HCT116 (cell line): Measurements from ENCODE around the gene PPP1R14B. TPM values are rescaled to one million over a fixed set of nuclear protein-coding genes. Genes with fewer than 3 reads are reported as not detected.

Experiments used
- ATAC-seq: fragments of 200-7000 bp; cut with Tn5 transposase; 2 replicates; pipeline ENCODE4 v1.9.1; 2020; ENCODE audit warnings: mild to moderate bottlenecking, moderate library complexity
- BruUV-seq: library from RNA; stranded (reverse); fragments of 400-500 nt; replicated peaks from 2 replicates; lab custom pipeline; 2021; lab: Mats Ljungman, UMichigan
- CTCF ChIA-PET: fragments of 300-600 bp; sonication (Branson Sonifier 250); formaldehyde crosslinking; loops from one replicate; lab custom pipeline; 2021; ENCODE audit warnings: antibody characterized with exemption; lab: Charles Lee
- POLR2A ChIA-PET: fragments of 300-600, 350-600 bp; sonication (Branson Sonifier 250); formaldehyde crosslinking; loops from one replicate; lab custom pipeline; 2021; ENCODE audit warnings: antibody characterized with exemption; lab: Charles Lee
- RAD21 ChIA-PET, 2 experiments: fragments of 300-600 bp; sonication (Branson Sonifier 250); formaldehyde crosslinking; loops; one replicate each; lab custom pipeline; 2023; ENCODE audit warnings: low total read pairs in 2 of 2; ENCODE audit not compliant: uncharacterized antibody in 2 of 2, unreplicated experiment in 2 of 2, low non-redundant PET in 1 of 2; lab: Charles Lee
- DNase-seq: peaks from one replicate; pipeline ENCODE4 v3.0.0-alpha.2; 2010; ENCODE audit warnings: low read depth, low spot score
- H2AFZ ChIP-seq: fragments of 200-600 bp; shearing (Covaris generic), sonication (generic); 2 replicates; pipeline ENCODE4 v1.6.1; 2017; ENCODE audit warnings: low read depth, mixed run types, mixed read lengths, antibody characterized with exemption, low read length; ENCODE audit not compliant: poor library complexity, severe bottlenecking
- H3K27ac ChIP-seq: 2 replicates; pipeline ENCODE4 v1.5.1; 2012; ENCODE audit warnings: low read depth, low read length
- H3K27me3 ChIP-seq: fragments of 200-600 bp; sonication (generic); 2 replicates; pipeline ENCODE4 v1.6.1; 2016; ENCODE audit warnings: mixed run types, low read length, mixed read lengths; ENCODE audit not compliant: insufficient read depth
- H3K36me3 ChIP-seq, 2 experiments: fragments of 200-500 bp in 1 of 2; fragments of 200-600 bp in 1 of 2; sonication (Bioruptor generic) in 1 of 2; sonication (generic) in 1 of 2; 2 replicates each; pipeline versions ENCODE4 v1.5.1 to v1.6.1; 2014 to 2016; ENCODE audit warnings: low read length in 2 of 2, inconsistent platforms in 1 of 2, mixed read lengths in 1 of 2, mixed run types in 1 of 2; ENCODE audit not compliant: insufficient read depth in 2 of 2, control insufficient read depth in 1 of 2
- H3K4me1 ChIP-seq, 2 experiments: fragments of 200-600 bp in 1 of 2; sonication (generic) in 1 of 2; 2 replicates each; pipeline versions ENCODE4 v1.5.1 to v1.6.1; 2012 to 2017; ENCODE audit warnings: low read length in 2 of 2, inconsistent platforms in 1 of 2, mild to moderate bottlenecking in 1 of 2, mixed read lengths in 1 of 2, mixed run types in 1 of 2, moderate library complexity in 1 of 2; ENCODE audit not compliant: insufficient read depth in 2 of 2, control insufficient read depth in 1 of 2
- H3K4me2 ChIP-seq: fragments of 200-600 bp; sonication (generic); 2 replicates; pipeline ENCODE4 v1.6.1; 2017; ENCODE audit warnings: mixed run types, low read length, mixed read lengths
- H3K4me3 ChIP-seq, 2 experiments: fragments of 200-600 bp in 1 of 2; sonication (generic) in 1 of 2; replicated peaks in 1 of 2; 2 replicates each; pipeline ENCODE4 v1.5.1; 2011 to 2016; ENCODE audit warnings: low read length in 2 of 2, control low read depth in 1 of 2, low read depth in 1 of 2, mild to moderate bottlenecking in 1 of 2, mixed read lengths in 1 of 2, mixed run types in 1 of 2
- H3K79me2 ChIP-seq: fragments of 200-600 bp; sonication (generic); 2 replicates; pipeline ENCODE4 v1.6.1; 2017; ENCODE audit warnings: mild to moderate bottlenecking, mixed run types, low read length, moderate library complexity, mixed read lengths; ENCODE audit not compliant: insufficient read depth
- H3K9ac ChIP-seq: fragments of 200-600 bp; sonication (generic); 2 replicates; pipeline ENCODE4 v1.6.1; 2016; ENCODE audit warnings: low read length, mixed read lengths
- H3K9me2 ChIP-seq: fragments of 200-600 bp; sonication (generic), shearing (Covaris generic); 2 replicates; pipeline ENCODE4 v1.6.1; 2017; ENCODE audit warnings: mixed run types, mild to moderate bottlenecking, moderate library complexity; ENCODE audit not compliant: insufficient read depth
- H3K9me3 ChIP-seq, 2 experiments: fragments of 200-500 bp in 1 of 2; fragments of 200-600 bp in 1 of 2; sonication (Bioruptor generic) in 1 of 2; sonication (generic) in 1 of 2; 2 replicates each; pipeline ENCODE4 v1.6.1; 2014 to 2017; ENCODE audit warnings: low read length in 2 of 2, mixed read lengths in 2 of 2, inconsistent platforms in 1 of 2, low read depth in 1 of 2, mild to moderate bottlenecking in 1 of 2, mixed run types in 1 of 2, moderate library complexity in 1 of 2; ENCODE audit not compliant: control insufficient read depth in 1 of 2, insufficient read depth in 1 of 2
- H4K20me1 ChIP-seq: fragments of 200-600 bp; sonication (generic), shearing (Covaris generic); 2 replicates; pipeline ENCODE4 v1.6.1; 2017; ENCODE audit warnings: mixed run types, mild to moderate bottlenecking, moderate library complexity; ENCODE audit not compliant: insufficient read depth
- CEBPB ChIP-seq: IDR thresholded peaks from 2 replicates; pipeline ENCODE4 v1.6.1; 2012; ENCODE audit warnings: low read depth
- EGR1 ChIP-seq: IDR thresholded peaks from 2 replicates; pipeline ENCODE4 v1.6.1; 2012; ENCODE audit warnings: low read depth
- ELF1 ChIP-seq: IDR thresholded peaks from 2 replicates; pipeline ENCODE4 v1.6.1; 2012; ENCODE audit warnings: low read depth, borderline replicate concordance
- FOSL1 ChIP-seq: IDR thresholded peaks from 2 replicates; pipeline ENCODE4 v1.6.1; 2012; ENCODE audit warnings: low read depth
- JUND ChIP-seq: IDR thresholded peaks from 2 replicates; pipeline ENCODE4 v1.6.1; 2012
- POLR2A ChIP-seq: IDR thresholded peaks from 2 replicates; pipeline ENCODE4 v1.7.0; 2011; ENCODE audit warnings: borderline replicate concordance; ENCODE audit not compliant: insufficient read depth, insufficient read length; ENCODE audit errors: extremely low read depth
- POLR2AphosphoS5 ChIP-seq: IDR thresholded peaks from 2 replicates; pipeline ENCODE4 v1.6.1; 2011; ENCODE audit warnings: mild to moderate bottlenecking, low read depth, low read length, moderate library complexity
- RAD21 ChIP-seq: IDR thresholded peaks from 2 replicates; pipeline ENCODE4 v1.6.1; 2012; ENCODE audit warnings: low read depth, mild to moderate bottlenecking
- SIN3A ChIP-seq: IDR thresholded peaks from 2 replicates; pipeline ENCODE4 v1.6.1; 2012; ENCODE audit warnings: low read depth
- SP1 ChIP-seq: IDR thresholded peaks from 2 replicates; pipeline ENCODE4 v1.6.1; 2012; ENCODE audit warnings: low read depth
- SRF ChIP-seq: IDR thresholded peaks from 2 replicates; pipeline ENCODE4 v1.6.1; 2012; ENCODE audit warnings: low read depth
- YY1 ChIP-seq: IDR thresholded peaks from 2 replicates; pipeline ENCODE4 v1.6.1; 2011; ENCODE audit warnings: low read length, low read depth, moderate library complexity, mild to moderate bottlenecking; ENCODE audit not compliant: insufficient replicate concordance; ENCODE audit errors: extremely low read depth
- ZFX ChIP-seq: fragments of 450-650 bp; IDR thresholded peaks from 2 replicates; pipeline ENCODE4 v1.6.1; 2017
- ZNF274 ChIP-seq: fragments of 200-500 bp; sonication (Bioruptor generic); IDR thresholded peaks from 2 replicates; pipeline ENCODE4 v1.6.1; 2014; ENCODE audit warnings: mild to moderate bottlenecking, low read depth, low read length, inconsistent platforms
- intact Hi-C: fragments of 100-400 bp; cut with micrococcal nuclease; formaldehyde crosslinking; loops from 2 replicates; pipeline ENCODE4 v1.10.0; 2022
- total RNA-seq: library from RNA; stranded (reverse); gene quantifications from one replicate; pipeline ENCODE4 v1.2.1, GENCODE V29; 2021; ENCODE audit not compliant: unreplicated experiment
- TF ChIP-seq, protein P1 (sequence below): IDR thresholded peaks from 2 replicates; pipeline ENCODE4 v1.6.1; 2012
- TF ChIP-seq, protein P2 (sequence below): IDR thresholded peaks from 2 replicates; pipeline ENCODE4 v1.6.1; 2011; ENCODE audit warnings: mild to moderate bottlenecking, low read length, moderate library complexity; ENCODE audit not compliant: insufficient replicate concordance; ENCODE audit errors: extremely low read depth
- TF ChIP-seq, protein P3 (sequence below): IDR thresholded peaks from 2 replicates; pipeline ENCODE4 v1.6.1; 2012
- TF ChIP-seq, protein P4 (sequence below): IDR thresholded peaks from 2 replicates; pipeline ENCODE4 v1.6.1; 2012; ENCODE audit warnings: low read depth

PPP1R14B gene
- total RNA-seq, 1 experiment from 2014 or later = 332 TPM

DNA sequence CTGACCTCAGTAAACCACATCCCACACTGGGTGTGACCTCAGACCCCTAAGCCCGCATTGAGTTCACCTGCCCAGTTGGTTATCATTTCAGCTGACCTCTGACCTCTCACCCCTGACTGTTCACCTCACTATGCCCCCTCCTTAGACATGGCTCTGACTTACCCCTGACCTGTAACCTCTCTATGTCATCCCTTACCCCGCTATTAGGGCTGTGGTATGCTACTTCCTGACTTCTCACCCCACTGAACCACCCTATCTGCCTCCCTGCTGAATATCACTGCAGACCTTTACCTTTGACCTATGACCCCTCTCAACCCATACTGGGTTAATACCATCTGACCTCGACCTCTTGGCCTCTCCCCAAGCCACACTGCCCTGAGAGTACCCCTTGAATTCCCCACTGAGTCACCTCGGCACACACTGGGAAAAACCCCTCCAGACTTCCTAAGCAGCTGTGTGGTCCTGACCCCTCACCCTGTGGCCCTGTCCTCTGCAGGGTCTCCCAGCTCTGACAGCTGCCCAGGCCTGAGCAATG lies 12.9 kb upstream of the PPP1R14B start:
- ChIA-PET POLR2A (no interaction called here), CTCF (no interaction called here), RAD21 (no interaction called here)
- Histone ChIP-seq H3K27ac (no peak overlapping the region), H3K36me3 (peaks cover 30 to 66% of the 10 kb centered on the region in 2 experiments; a peak in 3 of 4 replicates), H3K4me3 (no peak overlapping the region), H3K9me3 (no peaks in the 10 kb centered on the region), H3K4me2 (no peak overlapping the region), H3K9ac (no peak overlapping the region), H4K20me1 (no peaks in the 10 kb centered on the region), H3K9me2 (no peaks in the 10 kb centered on the region), H3K27me3 (no peaks in the 10 kb centered on the region), H3K4me1 (peaks cover 4 to 11% of the 10 kb centered on the region in 2 experiments; a peak in 3 of 4 replicates), H2AFZ (no peak overlapping the region), H3K79me2 (peaks cover 9% of the 10 kb centered on the region; the same call in 1 of the 2 replicates)
- TF ChIP-seq FOSL1 = no peak
- no peak for TF ChIP-seq ZNF274
- TF ChIP-seq, protein P1, sequence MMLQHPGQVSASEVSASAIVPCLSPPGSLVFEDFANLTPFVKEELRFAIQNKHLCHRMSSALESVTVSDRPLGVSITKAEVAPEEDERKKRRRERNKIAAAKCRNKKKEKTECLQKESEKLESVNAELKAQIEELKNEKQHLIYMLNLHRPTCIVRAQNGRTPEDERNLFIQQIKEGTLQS = no peak
- TF ChIP-seq SIN3A = no peak
- TF ChIP-seq POLR2AphosphoS5 = no peak
- TF ChIP-seq POLR2A = no peak
- TF ChIP-seq, protein P2, sequence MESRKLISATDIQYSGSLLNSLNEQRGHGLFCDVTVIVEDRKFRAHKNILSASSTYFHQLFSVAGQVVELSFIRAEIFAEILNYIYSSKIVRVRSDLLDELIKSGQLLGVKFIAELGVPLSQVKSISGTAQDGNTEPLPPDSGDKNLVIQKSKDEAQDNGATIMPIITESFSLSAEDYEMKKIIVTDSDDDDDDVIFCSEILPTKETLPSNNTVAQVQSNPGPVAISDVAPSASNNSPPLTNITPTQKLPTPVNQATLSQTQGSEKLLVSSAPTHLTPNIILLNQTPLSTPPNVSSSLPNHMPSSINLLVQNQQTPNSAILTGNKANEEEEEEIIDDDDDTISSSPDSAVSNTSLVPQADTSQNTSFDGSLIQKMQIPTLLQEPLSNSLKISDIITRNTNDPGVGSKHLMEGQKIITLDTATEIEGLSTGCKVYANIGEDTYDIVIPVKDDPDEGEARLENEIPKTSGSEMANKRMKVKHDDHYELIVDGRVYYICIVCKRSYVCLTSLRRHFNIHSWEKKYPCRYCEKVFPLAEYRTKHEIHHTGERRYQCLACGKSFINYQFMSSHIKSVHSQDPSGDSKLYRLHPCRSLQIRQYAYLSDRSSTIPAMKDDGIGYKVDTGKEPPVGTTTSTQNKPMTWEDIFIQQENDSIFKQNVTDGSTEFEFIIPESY = no peak
- TF ChIP-seq, protein P3, sequence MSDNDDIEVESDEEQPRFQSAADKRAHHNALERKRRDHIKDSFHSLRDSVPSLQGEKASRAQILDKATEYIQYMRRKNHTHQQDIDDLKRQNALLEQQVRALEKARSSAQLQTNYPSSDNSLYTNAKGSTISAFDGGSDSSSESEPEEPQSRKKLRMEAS = no peak
- TF ChIP-seq RAD21 = no peak
- no peak for TF ChIP-seq ZFX
- no peak for TF ChIP-seq EGR1
- no peak for TF ChIP-seq ELF1
- no peak for TF ChIP-seq JUND
- TF ChIP-seq SRF = no peak
- TF ChIP-seq CEBPB = no peak
- TF ChIP-seq YY1 = no peak
- TF ChIP-seq, protein P4, sequence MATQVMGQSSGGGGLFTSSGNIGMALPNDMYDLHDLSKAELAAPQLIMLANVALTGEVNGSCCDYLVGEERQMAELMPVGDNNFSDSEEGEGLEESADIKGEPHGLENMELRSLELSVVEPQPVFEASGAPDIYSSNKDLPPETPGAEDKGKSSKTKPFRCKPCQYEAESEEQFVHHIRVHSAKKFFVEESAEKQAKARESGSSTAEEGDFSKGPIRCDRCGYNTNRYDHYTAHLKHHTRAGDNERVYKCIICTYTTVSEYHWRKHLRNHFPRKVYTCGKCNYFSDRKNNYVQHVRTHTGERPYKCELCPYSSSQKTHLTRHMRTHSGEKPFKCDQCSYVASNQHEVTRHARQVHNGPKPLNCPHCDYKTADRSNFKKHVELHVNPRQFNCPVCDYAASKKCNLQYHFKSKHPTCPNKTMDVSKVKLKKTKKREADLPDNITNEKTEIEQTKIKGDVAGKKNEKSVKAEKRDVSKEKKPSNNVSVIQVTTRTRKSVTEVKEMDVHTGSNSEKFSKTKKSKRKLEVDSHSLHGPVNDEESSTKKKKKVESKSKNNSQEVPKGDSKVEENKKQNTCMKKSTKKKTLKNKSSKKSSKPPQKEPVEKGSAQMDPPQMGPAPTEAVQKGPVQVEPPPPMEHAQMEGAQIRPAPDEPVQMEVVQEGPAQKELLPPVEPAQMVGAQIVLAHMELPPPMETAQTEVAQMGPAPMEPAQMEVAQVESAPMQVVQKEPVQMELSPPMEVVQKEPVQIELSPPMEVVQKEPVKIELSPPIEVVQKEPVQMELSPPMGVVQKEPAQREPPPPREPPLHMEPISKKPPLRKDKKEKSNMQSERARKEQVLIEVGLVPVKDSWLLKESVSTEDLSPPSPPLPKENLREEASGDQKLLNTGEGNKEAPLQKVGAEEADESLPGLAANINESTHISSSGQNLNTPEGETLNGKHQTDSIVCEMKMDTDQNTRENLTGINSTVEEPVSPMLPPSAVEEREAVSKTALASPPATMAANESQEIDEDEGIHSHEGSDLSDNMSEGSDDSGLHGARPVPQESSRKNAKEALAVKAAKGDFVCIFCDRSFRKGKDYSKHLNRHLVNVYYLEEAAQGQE = no peak
- TF ChIP-seq SP1 = no peak
- BruUV-seq = no TSS peak
- no peak for DNase-seq
- no peak for ATAC-seq
- intact Hi-C loops = no loop called here
